HG02759 (cell line): ENCODE results near the gene CEACAM19.
"Not testable (repeated sequence)": the region's sequence is repeated elsewhere in the genome, so short reads cannot be mapped to it uniquely, and the experiment has no call there.

Source experiments
- ATAC-seq: cut with Tn5 transposase; IDR thresholded peaks from one replicate; pipeline ENCODE4 v1.9.1; 2021; ENCODE audit warnings: mild to moderate bottlenecking, moderate library complexity; ENCODE audit not compliant: unreplicated experiment

Gene CEACAM19

DNA sequence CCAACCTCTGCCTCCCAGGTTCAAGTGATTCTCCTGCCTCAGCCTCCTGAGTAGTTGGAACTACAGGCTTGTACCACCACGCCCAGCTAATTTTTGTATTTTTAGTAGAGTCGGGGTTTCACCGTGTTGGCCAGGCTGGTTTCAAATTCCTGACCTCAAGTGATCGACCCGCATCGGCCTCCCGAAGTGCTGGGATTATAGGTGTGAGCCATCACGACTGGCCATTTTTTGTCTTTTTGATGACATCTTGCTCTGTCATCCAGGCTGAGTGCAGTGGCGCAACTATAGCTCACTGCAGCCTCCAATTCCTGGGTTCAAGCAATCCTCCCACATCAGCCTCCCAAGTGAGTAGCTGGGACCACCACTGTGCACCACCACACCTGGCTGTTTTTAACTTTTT, 49.1 kb downstream of the CEACAM19 start:
- ATAC-seq: not testable (repeated sequence)

DNA sequence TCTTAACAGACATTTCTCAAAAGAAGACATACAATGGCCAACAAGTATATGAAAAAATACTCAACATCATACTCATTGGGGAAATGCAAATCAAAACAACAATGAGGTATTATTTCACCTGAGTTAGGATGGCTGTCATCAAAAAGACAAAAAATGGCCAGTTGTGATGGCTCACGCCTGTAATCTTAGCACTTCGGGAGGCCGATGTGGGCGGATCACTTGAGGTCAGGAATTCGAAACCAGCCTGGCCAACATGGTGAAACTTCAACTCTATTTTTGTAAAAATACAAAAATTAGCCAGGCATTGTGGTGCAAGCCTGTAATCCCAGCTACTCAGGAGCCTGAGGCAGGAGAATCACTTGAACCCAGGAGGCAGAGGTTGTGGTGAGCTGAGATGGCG, 49.7 kb downstream of the CEACAM19 start:
- no peak for ATAC-seq

DNA sequence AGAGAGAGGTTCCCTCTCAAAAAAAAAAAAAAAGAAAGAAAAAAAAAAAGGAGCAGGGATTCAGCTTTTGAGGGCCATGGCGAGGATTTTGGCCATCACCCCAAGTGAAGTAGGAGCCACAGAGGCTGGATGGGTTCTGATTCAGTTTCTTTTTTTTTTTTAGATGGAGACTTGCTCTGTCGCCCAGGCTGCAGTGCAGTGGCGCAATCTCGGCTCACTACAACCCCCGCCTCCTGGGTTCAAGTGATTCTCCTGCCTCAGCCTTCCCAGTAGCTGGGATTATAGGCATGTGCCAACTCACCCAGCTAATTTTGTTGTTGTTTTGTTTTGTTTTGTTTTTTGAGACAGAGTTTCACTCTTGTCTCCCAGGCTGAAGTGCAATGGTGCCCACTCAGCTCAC, 50.1 kb downstream of the CEACAM19 start:
- not testable (repeated sequence) for ATAC-seq

DNA sequence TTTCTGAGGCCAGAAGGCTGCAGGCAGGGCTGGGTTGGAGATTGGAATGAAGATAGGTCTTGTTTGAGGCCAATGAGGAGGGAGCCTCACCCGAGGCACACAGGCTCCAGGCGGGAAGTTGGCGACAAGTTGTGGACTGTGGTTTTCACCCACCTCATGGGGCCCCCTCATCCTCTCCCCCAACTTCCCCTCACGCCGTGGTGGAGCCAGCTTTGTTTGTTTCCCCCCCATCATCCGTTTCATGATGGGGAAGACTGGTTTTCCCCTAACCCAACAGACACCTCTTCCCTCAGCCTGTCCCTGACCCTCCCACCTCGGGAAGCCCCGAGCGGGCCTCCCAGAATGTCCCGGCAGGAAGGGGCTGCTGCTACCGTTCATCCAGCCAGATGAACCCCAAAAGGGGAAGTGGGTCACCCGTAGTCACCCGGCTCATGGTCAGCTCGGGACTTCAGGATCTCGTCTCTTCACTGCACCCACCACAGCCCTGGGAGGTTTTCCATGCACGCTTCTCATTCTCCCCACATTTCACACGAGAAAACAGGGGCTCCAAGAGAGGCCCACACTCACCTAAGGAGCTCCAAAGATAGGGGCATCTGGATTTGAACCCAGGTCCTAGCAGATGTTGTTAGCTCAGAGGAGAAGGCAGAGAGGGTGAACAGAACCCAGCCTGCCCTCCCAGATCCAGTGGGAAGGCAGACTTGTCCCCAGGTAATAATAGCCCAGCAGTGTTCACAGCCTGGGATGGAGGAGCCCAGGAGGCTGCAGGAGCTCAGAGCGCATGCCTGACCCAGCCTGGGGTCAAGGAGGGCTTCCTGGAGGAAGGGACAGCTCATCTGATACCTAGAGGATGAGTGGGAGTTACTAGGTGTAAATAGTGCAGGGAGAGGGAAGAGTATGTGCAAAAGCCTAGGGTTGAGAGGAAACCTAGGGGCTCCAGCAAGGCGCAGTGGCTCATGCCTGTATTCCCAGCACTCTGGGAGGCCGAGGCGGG, 51.1 kb downstream of the CEACAM19 start:
- no peak for ATAC-seq

DNA sequence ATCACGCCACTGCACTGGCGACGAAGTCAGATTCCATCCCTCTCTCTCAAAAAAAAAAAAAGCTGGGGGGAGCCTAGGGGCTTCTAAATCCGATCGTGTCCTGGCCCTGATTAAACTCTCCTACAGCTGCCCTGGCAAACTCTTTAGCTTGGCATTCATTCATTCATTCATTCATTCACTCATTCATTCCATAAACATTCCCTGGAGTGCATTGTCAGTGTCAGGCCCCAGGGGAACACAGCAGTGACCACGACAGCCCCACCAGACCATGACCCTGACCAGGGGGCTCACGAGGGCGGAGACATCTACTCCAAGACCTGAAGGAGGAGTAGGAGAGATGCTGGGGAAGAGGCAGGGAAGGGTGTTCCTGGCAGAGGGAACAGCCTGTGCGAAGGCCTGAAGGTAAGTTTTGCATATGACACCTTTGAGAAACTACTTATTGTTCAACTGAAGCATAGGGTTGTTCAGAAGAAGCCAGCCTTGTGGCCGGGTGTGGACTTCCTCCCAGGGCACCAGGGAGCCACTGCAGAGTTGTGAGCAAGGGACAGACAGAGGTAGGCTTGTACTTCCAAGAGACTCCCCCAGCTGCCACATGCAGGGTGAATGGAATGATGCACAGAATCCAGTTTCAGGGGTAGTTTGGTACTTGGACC, 52.1 kb downstream of the CEACAM19 start:
- peak; percentile 33 for ATAC-seq

DNA sequence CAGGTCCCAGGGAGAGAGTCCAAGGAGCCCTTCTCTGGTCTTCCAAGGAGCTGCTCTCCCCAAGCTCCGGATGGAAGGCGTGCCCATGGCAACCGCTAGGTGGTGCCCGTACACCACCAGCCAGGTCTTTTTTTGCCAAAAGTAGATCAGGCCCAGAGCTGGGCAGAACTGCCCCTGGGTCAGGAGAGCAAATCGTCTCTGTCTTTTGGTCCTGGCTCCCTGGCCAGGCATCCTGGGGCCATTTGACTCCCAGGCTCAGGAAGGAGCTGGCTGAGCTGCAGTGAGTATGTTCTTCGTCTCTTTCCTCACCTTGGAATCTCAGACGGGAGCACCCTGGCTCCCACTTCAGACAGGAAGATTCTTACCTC, 52.7 kb downstream of the CEACAM19 start:
- peak; percentile 64 for ATAC-seq

DNA sequence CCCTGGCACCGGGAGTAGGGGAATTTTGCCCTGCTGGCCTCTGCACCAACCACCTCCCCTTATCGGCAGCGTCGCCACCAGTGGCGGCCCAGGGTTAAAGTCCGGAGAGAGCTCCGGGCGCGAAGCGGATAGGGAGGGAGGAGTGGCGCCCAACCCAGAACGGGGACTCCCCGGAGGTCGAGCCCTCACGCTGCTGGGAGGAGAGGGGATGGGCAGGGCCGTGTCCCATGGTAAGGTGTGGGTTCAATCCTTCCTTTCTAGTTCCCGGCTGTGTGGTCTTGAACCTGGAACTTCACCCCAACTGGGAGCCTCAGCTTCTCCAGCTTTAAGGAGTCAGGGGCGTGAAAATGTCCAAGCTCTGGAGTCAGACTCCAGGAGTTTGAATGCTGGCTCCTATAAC, 54.0 kb downstream of the CEACAM19 start:
- no peak for ATAC-seq

DNA sequence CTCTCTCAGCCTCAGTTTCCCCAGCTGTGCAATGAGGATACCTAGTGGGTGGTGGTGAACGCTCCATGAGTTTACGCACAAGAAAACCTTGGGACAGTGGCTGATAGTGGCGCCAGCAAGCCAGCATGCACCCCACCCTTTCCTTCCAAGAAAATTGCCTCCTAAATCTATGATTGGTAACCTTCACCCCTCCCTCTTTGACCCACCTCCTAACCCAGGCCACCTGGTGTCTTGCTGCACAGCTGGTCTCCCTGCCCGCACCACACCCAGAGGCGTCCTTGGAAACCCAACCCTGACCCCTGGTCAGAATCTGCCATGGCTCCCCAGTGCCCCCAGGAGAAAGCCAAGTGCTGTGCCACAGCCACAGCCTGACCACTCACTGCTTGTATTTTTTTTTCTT, 54.4 kb downstream of the CEACAM19 start:
- ATAC-seq: no peak

DNA sequence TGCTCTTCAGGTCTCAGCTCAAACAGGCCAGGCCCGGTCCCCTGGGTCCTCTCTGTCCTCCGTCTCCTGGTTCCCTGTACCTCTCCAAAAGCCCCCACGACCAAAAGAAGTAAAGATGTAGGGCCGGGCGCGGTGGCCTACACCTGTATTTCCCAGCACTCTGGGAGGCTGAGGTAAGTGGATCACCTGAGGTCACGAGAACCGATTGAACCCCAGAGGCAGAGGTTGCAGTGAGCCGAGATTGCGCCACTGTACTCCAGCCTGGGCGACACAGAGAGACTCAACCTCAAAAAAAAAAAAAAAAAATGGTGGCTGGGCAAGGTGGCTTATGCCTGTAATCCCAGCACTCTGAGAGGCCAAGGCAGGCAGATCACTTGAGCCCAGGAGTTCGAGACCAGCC, 55.2 kb downstream of the CEACAM19 start:
- ATAC-seq: no peak

DNA sequence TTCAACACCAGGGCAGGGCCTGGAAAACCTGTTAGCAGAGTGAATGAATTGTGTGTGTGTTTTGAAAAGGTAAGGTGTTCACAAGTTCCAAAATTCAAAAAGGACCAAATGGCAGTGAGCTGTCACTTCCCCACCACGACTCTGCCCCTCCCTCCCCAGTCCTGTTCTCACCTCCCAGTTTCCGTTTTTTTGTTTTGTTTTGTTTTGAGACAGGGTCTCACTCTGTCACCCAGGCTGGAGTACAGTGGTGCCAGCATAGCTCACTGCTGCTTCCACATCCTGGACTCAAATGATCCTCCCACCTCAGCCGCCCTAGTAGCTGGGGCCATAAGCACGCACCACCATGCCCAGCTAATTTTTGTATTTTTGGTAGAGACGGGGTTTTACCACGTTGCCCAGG, 56.9 kb downstream of the CEACAM19 start:
- ATAC-seq: no peak

DNA sequence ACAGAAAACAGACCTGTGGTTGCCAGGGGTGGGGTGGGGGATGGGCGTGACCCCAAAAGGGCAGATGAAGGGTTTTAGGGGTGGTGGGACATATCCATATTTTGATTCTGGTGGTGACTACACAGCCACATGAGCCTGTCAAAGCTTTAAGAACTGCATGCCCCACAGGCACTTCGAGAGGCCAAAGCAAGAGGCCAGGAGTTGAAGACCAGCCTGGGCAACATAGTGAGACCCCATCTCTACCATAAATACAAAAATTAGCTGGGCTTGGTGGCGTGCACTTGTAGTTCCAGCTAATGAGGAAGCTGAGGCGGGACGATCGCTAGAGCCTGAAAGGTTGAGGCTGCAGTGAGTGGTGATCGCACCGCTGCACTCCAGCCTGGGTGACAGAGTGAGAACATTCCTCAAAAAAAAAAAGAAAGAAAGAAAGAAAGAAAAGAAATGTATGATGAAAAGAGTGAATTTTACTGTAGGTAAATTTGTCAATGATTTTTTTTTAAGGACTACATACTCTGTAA, 58.3 kb downstream of the CEACAM19 start:
- no peak for ATAC-seq

DNA sequence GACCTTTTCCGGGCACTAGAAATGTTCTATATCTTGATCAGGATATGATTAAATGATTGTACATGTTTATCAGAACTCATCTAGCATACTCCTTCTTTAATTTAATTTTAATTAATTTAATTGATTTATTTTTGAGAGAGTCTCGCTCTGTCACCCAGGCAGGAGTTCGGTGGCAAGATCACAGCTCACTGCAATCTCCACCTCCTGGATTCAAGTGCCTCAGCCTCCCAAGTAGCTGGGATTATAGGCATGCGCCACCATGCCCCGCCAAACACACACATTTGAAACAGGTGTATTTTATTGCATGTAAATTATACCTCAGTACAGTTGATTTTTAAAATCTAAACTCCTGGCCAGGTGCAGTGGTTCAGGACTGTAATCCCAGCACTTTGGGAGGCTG, 59.8 kb downstream of the CEACAM19 start:
- ATAC-seq: no peak

DNA sequence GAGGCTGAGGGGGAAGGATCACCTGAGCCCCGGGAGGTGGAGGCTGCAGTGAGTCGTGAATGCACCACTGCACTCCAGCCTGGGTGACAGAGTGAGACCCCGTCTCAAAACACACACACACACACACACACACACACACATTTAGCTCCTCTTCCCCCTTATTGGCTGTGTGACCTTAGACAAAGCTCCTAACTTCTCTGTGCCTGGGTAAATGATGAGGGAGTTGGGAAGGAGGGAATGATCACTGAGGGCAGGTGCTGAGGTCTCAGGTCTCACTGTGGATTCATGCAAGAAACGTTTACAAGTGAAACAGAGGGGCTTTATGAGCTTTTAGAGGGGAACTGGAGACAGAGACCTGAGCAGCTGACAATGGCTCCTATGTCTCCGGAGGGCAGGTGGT, 60.3 kb downstream of the CEACAM19 start:
- ATAC-seq: no peak

DNA sequence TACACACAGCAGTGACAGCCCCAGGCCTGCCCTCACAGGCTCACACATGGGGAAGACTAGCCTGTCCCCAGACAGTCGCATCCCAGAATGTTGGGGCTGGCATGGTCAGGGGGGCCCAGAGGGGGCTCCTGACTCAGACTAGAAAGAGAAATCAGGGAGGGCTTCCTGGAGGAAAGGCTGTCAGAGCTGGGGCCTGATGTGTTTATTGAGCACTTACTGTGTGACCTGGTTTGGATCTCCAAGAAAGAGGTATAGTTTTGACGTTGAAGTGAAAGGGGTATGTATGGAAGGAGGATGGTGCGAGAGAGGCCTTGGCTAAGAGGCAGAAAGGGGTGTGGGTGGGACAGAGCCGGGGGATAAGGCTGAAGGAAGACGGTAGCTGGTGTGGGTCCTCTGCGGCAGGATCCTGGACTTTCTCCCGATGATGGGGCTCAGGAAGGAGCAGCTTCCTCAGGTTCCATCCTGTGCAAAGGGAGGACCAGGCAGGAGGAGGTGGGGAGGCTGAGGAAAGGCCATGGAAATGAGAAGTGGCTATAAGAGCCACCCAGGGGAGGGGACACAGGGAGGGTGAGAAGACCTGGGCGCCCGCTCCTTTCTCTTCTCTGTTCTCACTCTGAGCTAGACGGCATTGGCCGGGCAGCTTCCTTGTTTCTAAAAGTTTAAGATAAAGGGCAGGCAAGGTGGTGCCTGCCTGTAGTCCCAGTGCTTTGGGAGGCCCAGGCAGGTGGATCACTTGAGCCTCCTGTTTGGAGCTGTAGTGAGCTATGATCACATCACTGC, 61.1 kb downstream of the CEACAM19 start:
- no peak for ATAC-seq
